ENCODE measurements around the gene LFNG.

Gene LFNG

GRCh38 chr7:2575733-2576340 lies 56.3 kb downstream of the LFNG start:
- no peak for DNase-seq

GRCh38 chr7:2576742-2577491 lies 57.3 kb downstream of the LFNG start:
- DNase-seq, result no peak

Measured in CD4-positive, alpha-beta T cell treated with Interleukin-15 for 1 hour (primary cell).